ENCODE measurements around the gene AXIN2. TPM values are rescaled to one million over a fixed set of nuclear protein-coding genes. Genes with fewer than 3 reads are reported as not detected.

Gene AXIN2, protein sequence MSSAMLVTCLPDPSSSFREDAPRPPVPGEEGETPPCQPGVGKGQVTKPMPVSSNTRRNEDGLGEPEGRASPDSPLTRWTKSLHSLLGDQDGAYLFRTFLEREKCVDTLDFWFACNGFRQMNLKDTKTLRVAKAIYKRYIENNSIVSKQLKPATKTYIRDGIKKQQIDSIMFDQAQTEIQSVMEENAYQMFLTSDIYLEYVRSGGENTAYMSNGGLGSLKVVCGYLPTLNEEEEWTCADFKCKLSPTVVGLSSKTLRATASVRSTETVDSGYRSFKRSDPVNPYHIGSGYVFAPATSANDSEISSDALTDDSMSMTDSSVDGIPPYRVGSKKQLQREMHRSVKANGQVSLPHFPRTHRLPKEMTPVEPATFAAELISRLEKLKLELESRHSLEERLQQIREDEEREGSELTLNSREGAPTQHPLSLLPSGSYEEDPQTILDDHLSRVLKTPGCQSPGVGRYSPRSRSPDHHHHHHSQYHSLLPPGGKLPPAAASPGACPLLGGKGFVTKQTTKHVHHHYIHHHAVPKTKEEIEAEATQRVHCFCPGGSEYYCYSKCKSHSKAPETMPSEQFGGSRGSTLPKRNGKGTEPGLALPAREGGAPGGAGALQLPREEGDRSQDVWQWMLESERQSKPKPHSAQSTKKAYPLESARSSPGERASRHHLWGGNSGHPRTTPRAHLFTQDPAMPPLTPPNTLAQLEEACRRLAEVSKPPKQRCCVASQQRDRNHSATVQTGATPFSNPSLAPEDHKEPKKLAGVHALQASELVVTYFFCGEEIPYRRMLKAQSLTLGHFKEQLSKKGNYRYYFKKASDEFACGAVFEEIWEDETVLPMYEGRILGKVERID
- 141 and 168 TPM in 2 replicates for total RNA-seq (2022)
- Bru-seq, nascent RNA: percentile 98 among the genes with signal in this experiment
- percentile 99 among the genes with signal in this experiment for BruChase-seq, experiment 1, labeled RNA remaining after a 2-hour chase
- BruChase-seq, experiment 2, labeled RNA remaining after a 6-hour chase: percentile 95 among the genes with signal in this experiment
- long read RNA-seq, full-length matches to known transcripts: 9 of 69 reads
- long read RNA-seq, partial matches to known transcripts: 12 of 69 reads
- long read RNA-seq, other reads (novel, unspliced or antisense): 48 of 69 reads

- peak; percentile 96 to 97 for DNase-seq
- H3K9me3 Mint-ChIP-seq (ENCODE audit: unreplicated experiment): no peaks in the 10 kb centered on the region
- no peaks in the 10 kb centered on the region for H3K9me3 ChIP-seq
- no peaks in the 10 kb centered on the region for H3K36me3 ChIP-seq (ENCODE audit: control insufficient read depth, insufficient read depth, low read length)
- peak; percentile 25 to 33 for TF ChIP-seq CTCF (IDR thresholded peaks at IDR 0.05; ENCODE audit: insufficient read depth in 1 of 2, low read depth in 1 of 2, low read length in 1 of 2, severe bottlenecking in 1 of 2, unreplicated experiment in 1 of 2)
- peak within 1 kb of the TSS; percentile 86 for H3K4me3 ChIP-seq (ENCODE audit: low read depth, low read length)
- H3K36me3 Mint-ChIP-seq (ENCODE audit: insufficient read depth, unreplicated experiment): peaks cover 11% of the 10 kb centered on the region
- H3K4me3 Mint-ChIP-seq (ENCODE audit: unreplicated experiment): no peak within 1 kb of the TSS
- intact Hi-C loops (cut with micrococcal nuclease; ENCODE audit: unreplicated experiment): loop anchor here (1.0 to 10.0 kb wide), 3 partner anchors 27 to 426 kb away; no protein-coding TSS in a partner anchor
- H3K27me3 Mint-ChIP-seq (ENCODE audit: insufficient read depth, unreplicated experiment): no peaks in the 10 kb centered on the region
- BruUV-seq (replicated peaks): no TSS peak
- CTCF ChIA-PET: interaction anchor here (0.6 kb wide), 2 partner anchors 16 to 1633 kb away, joined by 3 to 7 read pairs; no protein-coding TSS in a partner anchor
- H3K4me1 ChIP-seq: peaks cover 44% of the 10 kb centered on the region
- no peaks in the 10 kb centered on the region for H3K27me3 ChIP-seq (replicated peaks; ENCODE audit: control insufficient read depth, insufficient read depth, low read length)
- peaks cover 24% of the 10 kb centered on the region for H3K4me1 Mint-ChIP-seq (ENCODE audit: low read depth, unreplicated experiment)
- H3K27ac Mint-ChIP-seq (ENCODE audit: unreplicated experiment): peak within 1 kb of the TSS; percentile 91
- POLR2A ChIA-PET: interaction anchor here (0.6 kb wide), 3 partner anchors 23 to 820 kb away, joined by 3 to 6 read pairs (median 4); no protein-coding TSS in a partner anchor
Observed at GRCh38 chr17:65561452-65562205, at the start of gene AXIN2. Gene AXIN2 (minus strand): TSS chr17:65561648. CDS start chr17:65558620, 3,028 bp downstream.

GRCh38 chr17:65609749-65610148, 48.3 kb upstream of the AXIN2 start:
- BruUV-seq (replicated peaks): no TSS peak
- no peak overlapping the region for H3K27ac Mint-ChIP-seq (ENCODE audit: unreplicated experiment)
- CTCF ChIA-PET: no interaction called here

More at GRCh38 chr17:65609749-65610148, 48.3 kb upstream of the AXIN2 start:
- intact Hi-C loops (cut with micrococcal nuclease; ENCODE audit: unreplicated experiment): no loop called here
- no peak for DNase-seq
- Histone ChIP-seq H3K36me3 (ENCODE audit: control insufficient read depth, insufficient read depth, low read length) (no peaks in the 10 kb centered on the region), H3K9me3 (no peaks in the 10 kb centered on the region), H3K27me3 (replicated peaks; ENCODE audit: control insufficient read depth, insufficient read depth, low read length) (no peaks in the 10 kb centered on the region), H3K4me3 (ENCODE audit: low read depth, low read length) (no peak overlapping the region), H3K4me1 (no peaks in the 10 kb centered on the region)
- Mint-ChIP-seq H3K9me3 (ENCODE audit: unreplicated experiment) (no peaks in the 10 kb centered on the region), H3K36me3 (ENCODE audit: insufficient read depth, unreplicated experiment) (no peaks in the 10 kb centered on the region), H3K4me1 (ENCODE audit: low read depth, unreplicated experiment) (no peaks in the 10 kb centered on the region), H3K4me3 (ENCODE audit: unreplicated experiment) (no peak overlapping the region), H3K27me3 (ENCODE audit: insufficient read depth, unreplicated experiment) (no peaks in the 10 kb centered on the region)
- POLR2A ChIA-PET: interaction anchor here (0.6 to 0.8 kb wide), 2 partner anchors 60 to 448 kb away, joined by 3 to 4 read pairs; no protein-coding TSS in a partner anchor
- no peak for TF ChIP-seq CTCF (IDR thresholded peaks at IDR 0.05; ENCODE audit: insufficient read depth in 1 of 2, low read depth in 1 of 2, low read length in 1 of 2, severe bottlenecking in 1 of 2, unreplicated experiment in 1 of 2)
